MM.1S (cell line): Measurements from ENCODE around the gene PFKFB1.

Experiments used
- EZH2 ChIP-seq: fragments of 300-600 bp; sonication (generic); optimal IDR thresholded peaks from 2 replicates; pipeline ENCODE3; 2017; ENCODE audit warnings: low read depth, mild to moderate bottlenecking, antibody characterized with exemption, low read length, mixed read lengths
- TF ChIP-seq, protein P1 (sequence below): fragments of 300-600 bp; sonication (generic); IDR thresholded peaks from 2 replicates; pipeline ENCODE4 v1.5.1; 2016; ENCODE audit warnings: antibody characterized with exemption, low read length, mixed read lengths

DNA sequence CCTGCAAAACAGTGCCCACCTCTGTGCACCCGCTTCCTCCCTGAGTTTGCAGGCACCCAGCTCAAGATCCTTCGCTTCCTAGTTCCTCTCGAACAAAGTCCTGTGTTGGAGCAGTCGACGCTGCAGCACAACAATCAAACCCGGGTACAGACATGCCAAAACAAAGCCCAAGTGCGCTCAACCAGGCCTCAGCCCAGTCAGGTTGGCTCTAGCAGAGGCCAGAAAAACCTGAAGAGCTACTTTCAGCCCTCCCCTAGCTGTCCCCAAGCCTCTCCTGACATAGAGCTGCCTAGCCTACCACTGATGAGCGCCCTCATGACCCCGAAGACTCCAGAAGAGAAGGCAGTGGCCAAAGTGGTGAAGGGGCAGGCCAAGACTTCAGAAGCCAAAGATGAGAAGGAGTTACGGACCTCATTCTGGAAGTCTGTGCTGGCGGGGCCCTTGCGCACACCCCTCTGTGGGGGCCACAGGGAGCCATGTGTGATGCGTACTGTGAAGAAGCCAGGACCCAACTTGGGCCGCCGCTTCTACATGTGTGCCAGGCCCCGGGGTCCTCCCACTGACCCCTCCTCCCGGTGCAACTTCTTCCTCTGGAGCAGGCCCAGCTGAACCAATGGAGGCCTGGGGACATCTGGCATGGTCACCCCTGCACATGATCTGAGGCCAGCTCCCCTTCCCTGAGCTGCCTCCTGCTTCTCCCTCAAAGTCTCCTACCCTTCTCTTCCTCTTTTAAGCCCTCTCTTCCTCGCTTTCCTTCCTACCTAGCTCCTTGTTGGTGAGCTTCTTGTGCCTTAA, 13.0 kb upstream of the PFKFB1 start:
- TF ChIP-seq, protein P1, sequence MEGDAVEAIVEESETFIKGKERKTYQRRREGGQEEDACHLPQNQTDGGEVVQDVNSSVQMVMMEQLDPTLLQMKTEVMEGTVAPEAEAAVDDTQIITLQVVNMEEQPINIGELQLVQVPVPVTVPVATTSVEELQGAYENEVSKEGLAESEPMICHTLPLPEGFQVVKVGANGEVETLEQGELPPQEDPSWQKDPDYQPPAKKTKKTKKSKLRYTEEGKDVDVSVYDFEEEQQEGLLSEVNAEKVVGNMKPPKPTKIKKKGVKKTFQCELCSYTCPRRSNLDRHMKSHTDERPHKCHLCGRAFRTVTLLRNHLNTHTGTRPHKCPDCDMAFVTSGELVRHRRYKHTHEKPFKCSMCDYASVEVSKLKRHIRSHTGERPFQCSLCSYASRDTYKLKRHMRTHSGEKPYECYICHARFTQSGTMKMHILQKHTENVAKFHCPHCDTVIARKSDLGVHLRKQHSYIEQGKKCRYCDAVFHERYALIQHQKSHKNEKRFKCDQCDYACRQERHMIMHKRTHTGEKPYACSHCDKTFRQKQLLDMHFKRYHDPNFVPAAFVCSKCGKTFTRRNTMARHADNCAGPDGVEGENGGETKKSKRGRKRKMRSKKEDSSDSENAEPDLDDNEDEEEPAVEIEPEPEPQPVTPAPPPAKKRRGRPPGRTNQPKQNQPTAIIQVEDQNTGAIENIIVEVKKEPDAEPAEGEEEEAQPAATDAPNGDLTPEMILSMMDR = no peak
- no peak for TF ChIP-seq EZH2
